KMS-11 (cell line): ENCODE data around the gene GP1BB.

Experiments
- H2AFZ ChIP-seq: fragments of 200-600 bp; sonication (generic); 2 replicates; pipeline ENCODE4 v1.6.1; 2016; ENCODE audit warnings: antibody characterized with exemption, mixed run types, low read depth
- H3K27ac ChIP-seq: fragments of 200-600 bp; sonication (generic); 2 replicates; pipeline ENCODE4 v1.6.1; 2016; ENCODE audit warnings: mild to moderate bottlenecking, mixed run types
- H3K27me3 ChIP-seq: fragments of 200-600 bp; sonication (generic); 2 replicates; pipeline ENCODE4 v1.6.1; 2017; ENCODE audit warnings: mild to moderate bottlenecking, low read depth, mixed run types, moderate library complexity; ENCODE audit not compliant: insufficient read depth
- H3K36me3 ChIP-seq: fragments of 200-600 bp; sonication (generic); 2 replicates; pipeline ENCODE4 v1.6.1; 2017; ENCODE audit warnings: mild to moderate bottlenecking, mixed run types; ENCODE audit not compliant: insufficient read depth
- H3K4me1 ChIP-seq: fragments of 200-600 bp; sonication (generic); 2 replicates; pipeline ENCODE4 v1.6.1; 2016; ENCODE audit warnings: mild to moderate bottlenecking, low read depth, mixed run types; ENCODE audit not compliant: poor library complexity, severe bottlenecking
- H3K4me2 ChIP-seq: fragments of 200-600 bp; sonication (generic); 2 replicates; pipeline ENCODE4 v1.7.0; 2016; ENCODE audit warnings: mild to moderate bottlenecking, mixed run types
- H3K4me3 ChIP-seq: fragments of 200-600 bp; sonication (generic); IDR thresholded peaks from 2 replicates; pipeline ENCODE4 v1.6.1; 2017; ENCODE audit warnings: low read depth, low read length, mixed read lengths; ENCODE audit not compliant: insufficient read depth
- H3K79me2 ChIP-seq: fragments of 200-600 bp; sonication (generic); 2 replicates; pipeline ENCODE4 v1.6.1; 2016; ENCODE audit warnings: low read depth, mixed run types; ENCODE audit not compliant: insufficient read depth
- H3K9ac ChIP-seq: fragments of 200-600 bp; sonication (generic); 2 replicates; pipeline ENCODE4 v1.6.1; 2016; ENCODE audit warnings: mild to moderate bottlenecking, mixed run types
- H4K20me1 ChIP-seq: fragments of 200-600 bp; sonication (generic); 2 replicates; pipeline ENCODE4 v1.6.1; 2016; ENCODE audit warnings: mild to moderate bottlenecking, mixed run types; ENCODE audit not compliant: insufficient read depth
- CTCF ChIP-seq: fragments of 200-600 bp; sonication (generic); conservative IDR thresholded peaks from 2 replicates; pipeline ENCODE4 v1.6.1; 2017; ENCODE audit warnings: low read depth, mild to moderate bottlenecking, antibody characterized with exemption, low read length, moderate library complexity, mixed read lengths

Gene GP1BB

GRCh38 chr22:19745155-19746101, 22.1 kb downstream of the GP1BB start:
- Histone ChIP-seq H3K9ac (no peak overlapping the region), H2AFZ (no peak overlapping the region), H3K27ac (no peak overlapping the region)

DNA sequence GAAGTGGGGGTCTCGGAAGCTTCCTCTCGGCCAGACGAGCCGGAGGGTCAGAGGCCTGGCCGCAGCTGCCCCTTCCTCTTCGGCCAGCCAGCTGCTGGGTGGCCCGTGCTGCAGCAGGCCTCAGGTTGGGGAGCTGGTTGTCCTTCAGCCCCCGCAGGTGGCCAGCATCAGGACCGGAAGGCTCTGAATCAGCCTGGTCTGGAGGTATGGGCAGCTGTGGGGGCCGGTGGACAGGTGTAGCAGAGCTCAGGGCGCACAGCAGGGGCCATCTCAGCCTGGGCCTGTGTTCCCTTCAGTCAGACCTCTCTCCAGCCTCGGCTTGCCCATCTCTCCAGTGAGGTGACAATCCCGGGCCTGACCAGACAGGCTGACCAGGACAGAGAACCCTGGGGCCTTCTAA, 23.4 kb downstream of the GP1BB start:
- Histone ChIP-seq H3K4me1 (no peaks in the 10 kb centered on the region), H3K4me2 (no peak overlapping the region), H3K27me3 (peaks cover 33% of the 10 kb centered on the region), H2AFZ (no peak overlapping the region), H3K36me3 (no peaks in the 10 kb centered on the region), H3K79me2 (no peaks in the 10 kb centered on the region), H3K4me3 (no peak overlapping the region), H3K27ac (no peak overlapping the region), H4K20me1 (no peaks in the 10 kb centered on the region), H3K9ac (no peak overlapping the region)
- TF ChIP-seq CTCF: no peak

More at GRCh38 chr22:19745155-19746101, 22.1 kb downstream of the GP1BB start:
- no peaks in the 10 kb centered on the region for H3K36me3 ChIP-seq
- no peak overlapping the region for H3K4me3 ChIP-seq
- TF ChIP-seq CTCF: no peak
- no peaks in the 10 kb centered on the region for H4K20me1 ChIP-seq
- H3K27me3 ChIP-seq: peaks cover 28% of the 10 kb centered on the region
- H3K4me2 ChIP-seq: no peak overlapping the region
- no peaks in the 10 kb centered on the region for H3K79me2 ChIP-seq
- H3K4me1 ChIP-seq: no peaks in the 10 kb centered on the region

DNA sequence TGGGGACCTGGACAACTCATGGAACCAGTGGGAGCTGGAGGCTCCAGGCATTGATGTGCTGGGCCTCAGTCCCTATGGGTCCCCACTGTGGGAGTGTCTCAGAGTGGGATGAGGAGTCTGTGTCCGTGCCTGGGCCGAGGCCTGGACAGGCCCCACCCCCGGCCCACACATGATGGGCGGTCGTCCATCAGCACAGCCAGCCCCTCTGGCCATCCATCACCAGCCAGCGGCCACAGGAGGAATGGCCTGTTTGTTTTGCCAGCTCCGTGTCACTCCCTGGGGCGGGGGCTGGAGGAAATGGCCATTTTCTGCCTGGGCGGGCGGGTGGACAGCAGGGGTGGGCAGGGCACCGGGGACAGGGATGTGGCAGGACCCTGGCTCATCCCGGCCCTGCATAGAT, 24.2 kb downstream of the GP1BB start:
- Histone ChIP-seq H2AFZ (no peak overlapping the region), H3K36me3 (no peaks in the 10 kb centered on the region), H3K4me2 (no peak overlapping the region), H3K4me1 (no peaks in the 10 kb centered on the region), H3K27ac (no peak overlapping the region), H4K20me1 (no peaks in the 10 kb centered on the region), H3K9ac (no peak overlapping the region), H3K4me3 (no peak overlapping the region), H3K79me2 (no peaks in the 10 kb centered on the region), H3K27me3 (peaks cover 40% of the 10 kb centered on the region)
- no peak for TF ChIP-seq CTCF

DNA sequence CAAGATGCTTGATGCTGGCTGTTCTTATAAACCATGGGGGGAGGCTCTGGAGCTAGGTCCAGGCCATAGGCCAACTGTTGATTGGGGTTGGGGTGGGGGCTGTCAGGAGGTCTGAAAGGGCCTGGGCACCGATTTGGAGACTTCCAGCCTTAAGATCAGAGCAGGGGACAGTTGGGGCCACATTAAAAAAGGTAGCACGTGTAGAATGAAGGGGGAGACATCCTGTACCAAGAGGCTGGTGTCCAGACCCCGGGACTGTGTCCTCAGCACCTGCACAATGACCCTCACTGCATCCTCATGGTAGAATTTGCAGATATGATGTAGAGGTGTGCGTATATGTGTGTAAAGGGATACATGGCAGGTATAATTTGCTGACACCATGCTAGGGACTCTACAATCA, 24.8 kb downstream of the GP1BB start:
- Histone ChIP-seq H4K20me1 (no peaks in the 10 kb centered on the region), H3K4me2 (no peak overlapping the region), H3K27me3 (peaks cover 42% of the 10 kb centered on the region), H3K27ac (no peak overlapping the region), H2AFZ (no peak overlapping the region), H3K9ac (no peak overlapping the region), H3K4me1 (no peaks in the 10 kb centered on the region), H3K79me2 (no peaks in the 10 kb centered on the region), H3K36me3 (no peaks in the 10 kb centered on the region), H3K4me3 (no peak overlapping the region)
- no peak for TF ChIP-seq CTCF
